Psoas muscle (tissue), 8 donors: Measurements from ENCODE around the gene DSTN. TPM values are rescaled to one million over a fixed set of nuclear protein-coding genes. Genes with fewer than 3 reads are reported as not detected.

Experiments used
- ATAC-seq, 4 donors: fragments of 200-7000 bp; cut with Tn5 transposase; one replicate each; pipeline ENCODE4 v1.9.1; 2020; ENCODE audit warnings: moderate library complexity in 3 of 4, mild to moderate bottlenecking in 2 of 4
- DNase-seq, 2 donors: peaks; one replicate each; pipeline ENCODE4 v3.0.0-alpha.2; 2020
- H3K27ac ChIP-seq: fragments of 200-600 bp; one replicate; pipeline ENCODE4 v1.8.0; 2022
- H3K27me3 ChIP-seq, 3 donors: fragments of 200-600 bp in 1 of 3; one replicate each; pipeline versions ENCODE4 v1.6.1 to v1.8.0; 2013 to 2022; ENCODE audit warnings: low read length in 2 of 3, mild to moderate bottlenecking in 2 of 3, moderate library complexity in 1 of 3; ENCODE audit not compliant: insufficient read depth in 3 of 3
- H3K36me3 ChIP-seq, 2 donors: fragments of 200-600 bp in 1 of 2; one replicate each; pipeline versions ENCODE4 v1.6.1 to v1.8.0; 2013 to 2022; ENCODE audit warnings: low read depth in 1 of 2, mild to moderate bottlenecking in 1 of 2, moderate library complexity in 1 of 2; ENCODE audit not compliant: insufficient read depth in 1 of 2
- H3K4me1 ChIP-seq: fragments of 200-600 bp; one replicate; pipeline ENCODE4 v1.8.0; 2022
- H3K4me3 ChIP-seq: fragments of 200-600 bp; one replicate; pipeline ENCODE4 v1.8.0; 2022; ENCODE audit warnings: mild to moderate bottlenecking
- H3K9me3 ChIP-seq: fragments of 200-600 bp; one replicate; pipeline ENCODE4 v1.8.0; 2022
- CTCF ChIP-seq: fragments of 200-600 bp; IDR thresholded peaks from one replicate; pipeline ENCODE4 v1.8.0; 2022; ENCODE audit warnings: antibody characterized with exemption
- WGBS, 3 donors: extraction: QIAGEN DNeasy Blood & Tissue Kit; methylation state at CpG; one replicate each; pipeline versions ENCODE4 v1.1.6 to v1.1.7; 2013; 5-methylcytosine and 5-hydroxymethylcytosine counted together
- intact Hi-C, 2 donors: fragments of 100-400 bp; cut with DNase I; formaldehyde crosslinking; loops; one replicate each; pipeline versions ENCODE4 v1.11.0 to v1.14.2; 2022
- polyA plus RNA-seq, 3 donors: library from polyadenylated mRNA; stranded (reverse); fragments of 200-250 nt; gene quantifications; one replicate each; pipeline ENCODE4 v1.2.3, GENCODE V29; 2013
- total RNA-seq, 4 donors: library from RNA; stranded (reverse); fragmentation: NEBNext Ultra II Directional in 2 of 4; extraction: Animal tissue kit (Norgen Biotek cat#: 25700) in 2 of 4; gene quantifications; one replicate each; pipeline versions ENCODE4 v1.2.1 to v1.2.4, GENCODE V29; 2021 to 2023
- donor health status: healthy with polysubstance abuse.
- donor health status: DM: no; HTN: no; CAD: no; lungs with moderate emphysema.
- donor health status: Bipolar disorder and iron deficiency.
- donor health status: healthy.
- donor health status: DM: yes; HTN: yes; CAD: no.
- donor health status: DM: no; HTN: no; CAD: no.
- donor health status: DM: no; HTN: no; CAD: no.
- donor health status: DM: yes; HTN: yes; CAD: no.

Gene DSTN
- total and polyA plus RNA-seq, 7 donors = 45.6 to 202 (median 82.3) TPM

- ATAC-seq = no peak
- Histone ChIP-seq H3K4me1 (peaks cover 14% of the 10 kb centered on the region), H3K9me3 (no peaks in the 10 kb centered on the region), H3K27ac (peak overlapping the region; percentile 97), H3K27me3 (no peaks in the 10 kb centered on the region), H3K4me3 (peak overlapping the region; percentile 84), H3K36me3 (no peaks in the 10 kb centered on the region)
- DNase-seq = no peak
- 79 to 86% (median 83%) methylated on average over 6 of the region's 6 CpGs for WGBS, 3 donors
- intact Hi-C loops = no loop called here
- TF ChIP-seq CTCF = no peak
These were observed 1.7 kb upstream of the DSTN start for GRCh38 chr20:17568045-17568788.

GRCh38 chr20:17568972-17569521 lies 828 bp upstream of the DSTN start:
- intact Hi-C loops = no loop called here
- 1 to 2% (median 2%) methylated on average over 32 to 38 of the region's 38 CpGs for WGBS, 3 donors
- Histone ChIP-seq H3K36me3 (no peaks in the 10 kb centered on the region), H3K27me3 (no peaks in the 10 kb centered on the region), H3K4me3 (peak overlapping the region; percentile 84), H3K9me3 (no peaks in the 10 kb centered on the region), H3K4me1 (peaks cover 14% of the 10 kb centered on the region), H3K27ac (peak overlapping the region; percentile 97)
- TF ChIP-seq CTCF = no peak
- ATAC-seq = peak; percentile 49 to 63 (median 55)
- peak; percentile 77 to 86 for DNase-seq

- DNase-seq (peak; percentile 50 to 56), ATAC-seq (peak; percentile 58 to 65 (median 60))
- H3K27ac ChIP-seq = peak overlapping the region; percentile 97
- H3K4me1 ChIP-seq = peaks cover 14% of the 10 kb centered on the region
- TF ChIP-seq CTCF = no peak
- no peaks in the 10 kb centered on the region for H3K36me3 ChIP-seq
- H3K9me3 ChIP-seq = no peaks in the 10 kb centered on the region
- H3K4me3 ChIP-seq = peak overlapping the region; percentile 84
- 1% methylated on average over 26 to 43 of the region's 43 CpGs for WGBS, 3 donors
- intact Hi-C loops = loop anchor here in 1 of 2 donors (5.0 kb wide), 1 partner anchor 33 kb away; no protein-coding TSS in a partner anchor
- H3K27me3 ChIP-seq = no peaks in the 10 kb centered on the region
These were observed 675 bp downstream of the DSTN start for GRCh38 chr20:17570347-17571152.

- DNase-seq = no peak
- intact Hi-C loops = loop anchor here in 1 of 2 donors (5.0 kb wide), 1 partner anchor 34 kb away; no protein-coding TSS in a partner anchor
- H3K4me3 ChIP-seq = peak overlapping the region; percentile 84
- H3K27ac ChIP-seq = peak overlapping the region; percentile 97
- TF ChIP-seq CTCF = no peak
- ATAC-seq = no peak
- no peaks in the 10 kb centered on the region for H3K27me3 ChIP-seq
- 18 to 31% (median 25%) methylated on average over 6 of the region's 6 CpGs for WGBS, 3 donors
- H3K36me3 ChIP-seq = no peaks in the 10 kb centered on the region
- peaks cover 15% of the 10 kb centered on the region for H3K4me1 ChIP-seq
- no peaks in the 10 kb centered on the region for H3K9me3 ChIP-seq
These were observed 1.3 kb downstream of the DSTN start for GRCh38 chr20:17571153-17571527.
